ENCODE data around the gene SLC35C1. TPM values are rescaled to one million over a fixed set of nuclear protein-coding genes. Genes with fewer than 3 reads are reported as not detected.
"Not testable (repeated sequence)": the region's sequence is repeated elsewhere in the genome, so short reads cannot be mapped to it uniquely, and the experiment has no call there.

The SLC35C1 gene
- total RNA-seq, 1 donor from 2014 or later = 8.6 TPM

- DNase-seq = no peak
- no peaks in the 10 kb centered on the region for H3K27me3 Mint-ChIP-seq
- H3K4me1 Mint-ChIP-seq = peaks cover 46% of the 10 kb centered on the region
- H3K9me3 Mint-ChIP-seq = no peaks in the 10 kb centered on the region
- peak overlapping the region; percentile 92 for H3K4me3 Mint-ChIP-seq
- CTCF ChIA-PET = interaction anchor here (0.9 to 2.4 kb wide), 3 partner anchors 36 to 199 kb away, joined by 3 to 8 read pairs (median 4); no protein-coding TSS in a partner anchor
- no peak for ATAC-seq (ENCODE audit: low read depth)
- no peak overlapping the region for H3K27ac Mint-ChIP-seq
- intact Hi-C loops (cut with micrococcal nuclease) = loop anchor here (5.0 to 10.0 kb wide), 7 partner anchors 110 to 1242 kb away; partner anchors contain the start of genes ATG13, CD82, HARBI1 and PEX16
- POLR2A ChIA-PET = interaction anchor here (0.9 to 2.9 kb wide), 2 partner anchors 11 to 40 kb away, joined by 3 to 22 read pairs; partner anchors contain the start of gene CRY2
- TF ChIP-seq, protein P1, sequence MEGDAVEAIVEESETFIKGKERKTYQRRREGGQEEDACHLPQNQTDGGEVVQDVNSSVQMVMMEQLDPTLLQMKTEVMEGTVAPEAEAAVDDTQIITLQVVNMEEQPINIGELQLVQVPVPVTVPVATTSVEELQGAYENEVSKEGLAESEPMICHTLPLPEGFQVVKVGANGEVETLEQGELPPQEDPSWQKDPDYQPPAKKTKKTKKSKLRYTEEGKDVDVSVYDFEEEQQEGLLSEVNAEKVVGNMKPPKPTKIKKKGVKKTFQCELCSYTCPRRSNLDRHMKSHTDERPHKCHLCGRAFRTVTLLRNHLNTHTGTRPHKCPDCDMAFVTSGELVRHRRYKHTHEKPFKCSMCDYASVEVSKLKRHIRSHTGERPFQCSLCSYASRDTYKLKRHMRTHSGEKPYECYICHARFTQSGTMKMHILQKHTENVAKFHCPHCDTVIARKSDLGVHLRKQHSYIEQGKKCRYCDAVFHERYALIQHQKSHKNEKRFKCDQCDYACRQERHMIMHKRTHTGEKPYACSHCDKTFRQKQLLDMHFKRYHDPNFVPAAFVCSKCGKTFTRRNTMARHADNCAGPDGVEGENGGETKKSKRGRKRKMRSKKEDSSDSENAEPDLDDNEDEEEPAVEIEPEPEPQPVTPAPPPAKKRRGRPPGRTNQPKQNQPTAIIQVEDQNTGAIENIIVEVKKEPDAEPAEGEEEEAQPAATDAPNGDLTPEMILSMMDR (IDR thresholded peaks at IDR 0.05) = no peak
- H3K36me3 Mint-ChIP-seq (ENCODE audit: low read depth) = peaks cover 46% of the 10 kb centered on the region
These were observed 2.2 kb downstream of the SLC35C1 start for GRCh38 chr11:45806937-45807791.

DNA sequence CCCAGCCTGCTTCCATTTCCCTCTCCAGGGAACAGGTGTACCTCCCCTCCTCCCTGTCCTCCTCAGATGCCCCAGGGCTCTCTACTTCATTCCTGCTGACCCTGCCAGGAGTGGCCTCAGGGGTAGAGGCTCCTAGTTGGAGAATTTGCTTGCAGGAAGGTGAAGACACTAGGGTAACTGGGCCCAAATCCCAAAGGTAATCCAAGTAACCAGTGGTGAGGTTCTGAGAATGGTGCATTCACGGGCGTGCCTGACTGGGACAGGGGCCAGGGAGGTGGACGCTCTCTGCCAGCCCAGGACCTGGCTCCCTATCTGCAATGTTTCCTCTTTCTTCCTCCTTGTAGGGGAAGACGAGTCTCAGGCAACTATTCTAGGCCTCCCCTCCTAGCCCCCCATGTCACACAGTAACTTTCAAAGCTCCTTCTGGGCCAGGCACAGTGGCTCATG is 2.9 kb downstream of the SLC35C1 start:
- no peak overlapping the region for H3K4me3 Mint-ChIP-seq
- peaks cover 51% of the 10 kb centered on the region for H3K36me3 Mint-ChIP-seq (ENCODE audit: low read depth)

DNA sequence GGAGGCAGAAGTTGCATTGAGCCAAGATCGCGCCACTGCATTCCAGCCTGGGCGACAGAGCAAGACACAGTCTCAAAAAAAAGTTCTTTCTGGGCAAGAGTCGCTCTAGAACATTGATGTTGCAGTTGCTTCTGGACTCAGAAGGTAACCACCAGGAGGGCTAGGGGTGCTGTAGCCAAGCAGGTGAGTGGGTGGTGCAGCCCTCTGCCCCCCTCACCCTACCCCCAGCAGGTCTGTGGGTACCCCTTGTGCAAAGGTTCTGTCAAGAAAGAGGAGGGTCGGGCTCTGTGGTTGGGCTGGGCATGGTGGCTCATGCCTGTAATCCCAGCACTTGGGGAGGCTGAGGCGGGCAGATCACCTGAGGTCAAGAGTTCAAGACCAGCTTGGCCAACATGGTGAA is 3.5 kb downstream of the SLC35C1 start:
- H3K27me3 Mint-ChIP-seq; H3K27ac Mint-ChIP-seq; H3K9me3 Mint-ChIP-seq; ATAC-seq (ENCODE audit: low read depth); H3K4me3 Mint-ChIP-seq; DNase-seq; CTCF ChIA-PET: not testable (repeated sequence)
- Mint-ChIP-seq H3K4me1 (peaks cover 46% of the 10 kb centered on the region), H3K36me3 (ENCODE audit: low read depth) (peaks cover 51% of the 10 kb centered on the region)
- intact Hi-C loops (cut with micrococcal nuclease) = loop anchor here (5.0 to 10.0 kb wide), 7 partner anchors 109 to 1244 kb away; partner anchors contain the start of genes ATG13, CD82, HARBI1 and PEX16
- POLR2A ChIA-PET = interaction anchor here (0.6 kb wide), 1 partner anchor 38 kb away, joined by 3 read pairs; no protein-coding TSS in a partner anchor

More for the DNA sequence above, 2.9 kb downstream of the SLC35C1 start:
- H3K27me3 Mint-ChIP-seq = no peaks in the 10 kb centered on the region
- ATAC-seq (ENCODE audit: low read depth) (no peak), DNase-seq (no peak)
- intact Hi-C loops (cut with micrococcal nuclease) = loop anchor here (5.0 to 10.0 kb wide), 7 partner anchors 109 to 1243 kb away; partner anchors contain the start of genes ATG13, CD82, HARBI1 and PEX16
- no peak overlapping the region for H3K27ac Mint-ChIP-seq
- TF ChIP-seq, protein P1 (IDR thresholded peaks at IDR 0.05) = no peak
- H3K4me1 Mint-ChIP-seq = peaks cover 46% of the 10 kb centered on the region
- POLR2A ChIA-PET = no interaction called here
- H3K9me3 Mint-ChIP-seq = no peaks in the 10 kb centered on the region
- CTCF ChIA-PET = no interaction called here

GRCh38 chr11:45809456-45810395 is 4.8 kb downstream of the SLC35C1 start:
- Mint-ChIP-seq H3K9me3 (no peaks in the 10 kb centered on the region), H3K27me3 (no peaks in the 10 kb centered on the region), H3K36me3 (ENCODE audit: low read depth) (peaks cover 47% of the 10 kb centered on the region), H3K27ac (no peak overlapping the region), H3K4me3 (no peak overlapping the region), H3K4me1 (peaks cover 43% of the 10 kb centered on the region)
- no peak for DNase-seq
- ChIA-PET CTCF (no interaction called here), POLR2A (no interaction called here)
- no peak for ATAC-seq (ENCODE audit: low read depth)
- intact Hi-C loops (cut with micrococcal nuclease) = loop anchor here (5.0 to 10.0 kb wide), 7 partner anchors 108 to 1245 kb away; partner anchors contain the start of genes ATG13, CD82, HARBI1 and PEX16
- TF ChIP-seq, protein P1 (IDR thresholded peaks at IDR 0.05) = no peak

- Mint-ChIP-seq H3K9me3 (no peaks in the 10 kb centered on the region), H3K4me3 (no peak overlapping the region), H3K27ac (no peak overlapping the region), H3K27me3 (no peaks in the 10 kb centered on the region), H3K4me1 (peaks cover 40% of the 10 kb centered on the region), H3K36me3 (ENCODE audit: low read depth) (peaks cover 44% of the 10 kb centered on the region)
- ATAC-seq (ENCODE audit: low read depth) = no peak
- CTCF ChIA-PET = no interaction called here
- intact Hi-C loops (cut with micrococcal nuclease) = no loop called here
- DNase-seq = no peak
- POLR2A ChIA-PET = no interaction called here
- TF ChIP-seq, protein P1 (IDR thresholded peaks at IDR 0.05) = no peak
These were observed 5.6 kb downstream of the SLC35C1 start for GRCh38 chr11:45810431-45811108.
